Subcutaneous adipose tissue (tissue), 4 donors: Measurements from ENCODE around the gene ST7L. TPM values are rescaled to one million over a fixed set of nuclear protein-coding genes. Genes with fewer than 3 reads are reported as not detected.

Source experiments
- CTCF ChIP-seq: fragments of 450-650 bp; IDR thresholded peaks from one replicate; pipeline ENCODE4 v1.5.1; 2016; ENCODE audit warnings: low read depth, mild to moderate bottlenecking, control low read depth, antibody characterized with exemption, moderate library complexity
- total RNA-seq, 4 donors: library from RNA; depleted of rRNA; stranded (reverse); fragments of >200 nt; gene quantifications; one replicate each; pipeline ENCODE4 v1.1.0, GENCODE V29; 2016

The ST7L gene
- total RNA-seq, 4 donors from 2014 or later, result 18.4 to 38.8 (median 24.0) TPM

- TF ChIP-seq CTCF, result no peak
Measured at GRCh38 chr1:112581586-112582192, 37.3 kb downstream of the ST7L start.

DNA sequence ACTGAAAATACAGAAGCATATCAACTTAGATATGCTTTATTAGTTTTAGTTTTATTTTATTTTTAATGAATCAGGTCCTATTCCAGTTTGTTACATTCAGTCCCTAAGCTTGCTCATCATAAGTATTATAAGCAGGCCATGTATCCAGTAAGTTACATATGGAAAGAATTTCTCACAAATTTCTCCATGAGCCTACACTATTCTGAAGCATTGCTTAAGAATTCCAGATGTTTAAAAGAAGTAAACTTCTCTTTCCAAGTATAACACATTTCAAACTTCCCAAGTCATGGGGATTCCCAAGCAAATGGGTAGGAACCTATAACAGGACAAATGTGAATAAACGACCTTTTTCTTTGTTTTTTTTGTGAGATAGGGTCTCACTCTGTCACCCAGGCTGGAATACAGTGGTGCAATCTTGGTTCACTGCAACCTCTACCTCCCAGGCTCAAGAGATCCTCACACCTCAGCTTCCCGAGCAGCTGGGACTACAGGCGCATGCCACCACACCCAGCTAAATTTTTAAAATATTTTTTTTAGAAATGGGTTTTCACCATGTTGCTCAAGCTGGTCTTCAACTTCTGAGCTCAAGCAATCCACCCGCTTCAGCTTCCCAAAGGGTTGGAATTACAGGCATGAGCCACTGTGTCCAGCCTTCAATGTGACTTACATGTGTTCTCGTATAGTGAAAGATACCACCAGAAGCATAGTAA, 39.0 kb downstream of the ST7L start:
- no peak for TF ChIP-seq CTCF

- no peak for TF ChIP-seq CTCF
Measured at GRCh38 chr1:112576240-112576639, 42.7 kb downstream of the ST7L start.

GRCh38 chr1:112575154-112575804, 43.7 kb downstream of the ST7L start:
- no peak for TF ChIP-seq CTCF

GRCh38 chr1:112565800-112566199, 53.1 kb downstream of the ST7L start:
- TF ChIP-seq CTCF, result no peak

- TF ChIP-seq CTCF, result no peak
Measured at GRCh38 chr1:112564081-112564480, 54.9 kb downstream of the ST7L start.

DNA sequence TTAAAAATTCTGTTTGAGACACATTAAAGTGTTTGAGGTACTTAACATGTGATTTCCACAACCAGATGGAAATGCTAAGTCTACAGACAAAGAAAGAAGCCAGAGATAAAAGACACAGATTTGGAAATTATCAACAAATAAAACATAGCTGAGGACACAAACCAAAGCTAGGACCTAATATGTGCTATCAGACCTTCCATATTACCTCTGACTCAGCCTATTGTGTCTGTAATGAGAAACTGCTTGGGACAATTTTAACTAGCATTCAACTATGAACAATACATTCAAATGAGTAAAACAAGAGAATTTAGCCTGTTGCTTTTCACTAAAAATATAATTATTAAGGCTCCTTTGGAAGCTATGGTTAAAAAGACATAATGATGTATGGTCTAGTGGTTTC, 55.6 kb downstream of the ST7L start:
- no peak for TF ChIP-seq CTCF
